GM12892 (cell line): ENCODE results near the gene SRGN.

Experiments
- POLR2A ChIP-seq: IDR thresholded peaks from 2 replicates; pipeline ENCODE4 v1.6.1; 2011; ENCODE audit warnings: low read depth, low read length, control low read depth
- POLR2AphosphoS5 ChIP-seq: IDR thresholded peaks from 2 replicates; pipeline ENCODE4 v1.6.1; 2011; ENCODE audit warnings: low read depth, low read length, control low read depth
- TAF1 ChIP-seq: IDR thresholded peaks from 2 replicates; pipeline ENCODE4 v1.6.1; 2011; ENCODE audit warnings: low read depth, mild to moderate bottlenecking, control low read depth, low read length, borderline replicate concordance

- no peak for TF ChIP-seq POLR2A
- TF ChIP-seq TAF1: no peak
- no peak for TF ChIP-seq POLR2AphosphoS5
These were observed 23.1 kb upstream of the SRGN start for GRCh38 chr10:69064762-69065328.
